Spleen (tissue), 11 donors: ENCODE measurements around the gene PDGFA. TPM values are rescaled to one million over a fixed set of nuclear protein-coding genes. Genes with fewer than 3 reads are reported as not detected.
A peak's percentile ranks its signal among the peaks of the same experiment; 100 is the strongest.

Source experiments
- DNase-seq: peaks from one replicate; pipeline ENCODE4 v3.0.0-alpha.2; 2020
- H3K27ac ChIP-seq, 8 donors: fragments of 200-600 bp; sonication (generic) in 7 of 8; 1 replicate in 4 of 8; 2 replicates in 4 of 8; pipeline versions ENCODE4 v1.5.0 to v1.8.0; 2016 to 2021; ENCODE audit warnings: inconsistent platforms in 4 of 8, mild to moderate bottlenecking in 4 of 8, moderate library complexity in 1 of 8
- H3K27me3 ChIP-seq, 7 donors: fragments of 200-600 bp; sonication (generic) in 6 of 7; replicated peaks in 1 of 7; 1 replicate in 4 of 7; 2 replicates in 3 of 7; pipeline versions ENCODE4 v1.5.0 to v1.8.0; 2016 to 2021; ENCODE audit warnings: inconsistent platforms in 3 of 7, mild to moderate bottlenecking in 1 of 7
- H3K36me3 ChIP-seq, 6 donors: fragments of 200-600 bp; sonication (generic) in 5 of 6; 1 replicate in 4 of 6; 2 replicates in 2 of 6; pipeline versions ENCODE4 v1.5.0 to v1.8.0; 2016 to 2021; ENCODE audit warnings: inconsistent platforms in 2 of 6
- H3K4me1 ChIP-seq, 6 donors: fragments of 200-600 bp; sonication (generic) in 5 of 6; 1 replicate in 3 of 6; 2 replicates in 3 of 6; pipeline versions ENCODE4 v1.5.0 to v1.8.0; 2016 to 2021; ENCODE audit warnings: inconsistent platforms in 3 of 6
- H3K4me3 ChIP-seq, 8 donors: fragments of 200-600 bp; sonication (generic) in 7 of 8; 1 replicate in 4 of 8; 2 replicates in 4 of 8; pipeline versions ENCODE4 v1.5.0 to v1.8.0; 2016 to 2021; ENCODE audit warnings: inconsistent platforms in 4 of 8, mild to moderate bottlenecking in 4 of 8, moderate library complexity in 2 of 8
- H3K9me3 ChIP-seq, 8 donors: fragments of 200-600 bp; sonication (generic) in 7 of 8; 1 replicate in 4 of 8; 2 replicates in 4 of 8; pipeline versions ENCODE4 v1.5.0 to v1.8.0; 2016 to 2021; ENCODE audit warnings: inconsistent platforms in 4 of 8
- POLR2A ChIP-seq, 3 donors: fragments of 450-650 bp; IDR thresholded peaks; one replicate each; pipeline ENCODE4 v1.5.1; 2017; ENCODE audit warnings: antibody characterized with exemption in 3 of 3, mild to moderate bottlenecking in 1 of 3
- POLR2AphosphoS5 ChIP-seq, 3 donors: sonication (generic); formaldehyde crosslinking; IDR thresholded peaks; one replicate each; pipeline ENCODE4 v1.5.1; 2017; ENCODE audit warnings: antibody characterized with exemption in 3 of 3
- WGBS, 5 donors: extraction: QIAGEN DNeasy Blood & Tissue Kit in 3 of 5; methylation state at CpG; one replicate each; pipeline versions ENCODE4 v1.1.5 to v1.1.7; 2013 to 2018; 5-methylcytosine and 5-hydroxymethylcytosine counted together
- intact Hi-C: fragments of 100-400 bp; cut with DNase I; formaldehyde crosslinking; loops from one replicate; pipeline ENCODE4 v1.15.0; 2023; ENCODE audit warnings: low total_unique reads
- polyA plus RNA-seq, 3 donors: library from polyadenylated mRNA; stranded (reverse); fragments of 200-250 nt; gene quantifications; one replicate each; pipeline ENCODE4 v1.2.1, GENCODE V29; 2013
- total RNA-seq, 7 donors: library from RNA; depleted of rRNA in 3 of 7; stranded (reverse); fragments of >200 nt in 3 of 7; fragmentation: NEBNext Ultra II Directional in 4 of 7; extraction: Animal tissue kit (Norgen Biotek cat#: 25700) in 4 of 7; gene quantifications; one replicate each; pipeline versions ENCODE4 v1.1.0 to v1.2.1, GENCODE V29; 2016 to 2021
- TF ChIP-seq, protein P1 (sequence below), 11 experiments: fragments of 200-600 bp in 7 of 11; fragments of 450-650 bp in 4 of 11; sonication (generic) in 4 of 11; IDR thresholded peaks in 8 of 11; conservative IDR thresholded peaks in 3 of 11; 1 replicate in 7 of 11; 2 replicates in 4 of 11; pipeline versions ENCODE4 v1.4.0 to v1.8.0; 2016 to 2021; ENCODE audit warnings: antibody characterized with exemption in 11 of 11, inconsistent platforms in 4 of 11, mild to moderate bottlenecking in 1 of 11
- donor health status: healthy with polysubstance abuse.
- donor health status: DM: no; HTN: no; CAD: no; lungs with moderate emphysema.
- donor health status: DM: no; HTN: no; CAD: no.
- donor health status: Bipolar disorder and iron deficiency.
- donor health status: healthy.
- donor health status: DM: no; HTN: no; CAD: no.
- donor health status: DM: yes; HTN: yes; CAD: no.

Gene PDGFA
- total and polyA plus RNA-seq, 10 donors, result 6.1 to 49.5 (median 19.9) TPM

DNA sequence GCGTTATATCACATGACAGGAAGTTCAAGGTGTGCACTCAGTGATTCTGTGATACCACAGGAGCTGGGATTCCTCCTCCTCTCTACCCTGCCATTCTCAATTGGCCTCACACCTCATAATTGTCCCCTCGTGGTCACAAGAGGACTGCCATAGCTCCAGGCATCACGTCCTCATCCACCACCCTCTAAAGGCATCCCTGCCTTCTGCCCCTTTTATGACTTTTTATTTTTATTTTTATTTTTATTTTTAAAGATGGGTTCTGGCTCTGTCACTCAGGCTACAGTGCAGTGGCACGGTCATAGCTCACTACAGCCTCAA, 47.0 kb downstream of the PDGFA start:
- Histone ChIP-seq H3K27ac (peak overlapping the region in 7 of 8 donors; percentile 41 to 77 (median 63)), H3K4me1 (peaks cover 0 to 27% (median 12%) of the 10 kb centered on the region in 6 donors), H3K9me3 (peaks cover 0 to 18% (median 10%) of the 10 kb centered on the region in 8 donors), H3K4me3 (no peak overlapping the region), H3K36me3 (no peaks in the 10 kb centered on the region), H3K27me3 (peaks cover 0 to 19% (median 0%) of the 10 kb centered on the region in 7 donors)
- intact Hi-C loops, result no loop called here
- TF ChIP-seq, protein P1, sequence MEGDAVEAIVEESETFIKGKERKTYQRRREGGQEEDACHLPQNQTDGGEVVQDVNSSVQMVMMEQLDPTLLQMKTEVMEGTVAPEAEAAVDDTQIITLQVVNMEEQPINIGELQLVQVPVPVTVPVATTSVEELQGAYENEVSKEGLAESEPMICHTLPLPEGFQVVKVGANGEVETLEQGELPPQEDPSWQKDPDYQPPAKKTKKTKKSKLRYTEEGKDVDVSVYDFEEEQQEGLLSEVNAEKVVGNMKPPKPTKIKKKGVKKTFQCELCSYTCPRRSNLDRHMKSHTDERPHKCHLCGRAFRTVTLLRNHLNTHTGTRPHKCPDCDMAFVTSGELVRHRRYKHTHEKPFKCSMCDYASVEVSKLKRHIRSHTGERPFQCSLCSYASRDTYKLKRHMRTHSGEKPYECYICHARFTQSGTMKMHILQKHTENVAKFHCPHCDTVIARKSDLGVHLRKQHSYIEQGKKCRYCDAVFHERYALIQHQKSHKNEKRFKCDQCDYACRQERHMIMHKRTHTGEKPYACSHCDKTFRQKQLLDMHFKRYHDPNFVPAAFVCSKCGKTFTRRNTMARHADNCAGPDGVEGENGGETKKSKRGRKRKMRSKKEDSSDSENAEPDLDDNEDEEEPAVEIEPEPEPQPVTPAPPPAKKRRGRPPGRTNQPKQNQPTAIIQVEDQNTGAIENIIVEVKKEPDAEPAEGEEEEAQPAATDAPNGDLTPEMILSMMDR (IDR thresholded peaks at IDR 0.05 in 8 of 11, conservative IDR thresholded peaks at IDR 0.05 in 3 of 11), result no peak
- TF ChIP-seq POLR2AphosphoS5 (IDR thresholded peaks at IDR 0.05), result no peak
- no peak for TF ChIP-seq POLR2A (IDR thresholded peaks at IDR 0.05)
- DNase-seq, result no peak
- 83 to 91% (median 91%) methylated on average over 4 of the region's 4 CpGs for WGBS, 5 donors

DNA sequence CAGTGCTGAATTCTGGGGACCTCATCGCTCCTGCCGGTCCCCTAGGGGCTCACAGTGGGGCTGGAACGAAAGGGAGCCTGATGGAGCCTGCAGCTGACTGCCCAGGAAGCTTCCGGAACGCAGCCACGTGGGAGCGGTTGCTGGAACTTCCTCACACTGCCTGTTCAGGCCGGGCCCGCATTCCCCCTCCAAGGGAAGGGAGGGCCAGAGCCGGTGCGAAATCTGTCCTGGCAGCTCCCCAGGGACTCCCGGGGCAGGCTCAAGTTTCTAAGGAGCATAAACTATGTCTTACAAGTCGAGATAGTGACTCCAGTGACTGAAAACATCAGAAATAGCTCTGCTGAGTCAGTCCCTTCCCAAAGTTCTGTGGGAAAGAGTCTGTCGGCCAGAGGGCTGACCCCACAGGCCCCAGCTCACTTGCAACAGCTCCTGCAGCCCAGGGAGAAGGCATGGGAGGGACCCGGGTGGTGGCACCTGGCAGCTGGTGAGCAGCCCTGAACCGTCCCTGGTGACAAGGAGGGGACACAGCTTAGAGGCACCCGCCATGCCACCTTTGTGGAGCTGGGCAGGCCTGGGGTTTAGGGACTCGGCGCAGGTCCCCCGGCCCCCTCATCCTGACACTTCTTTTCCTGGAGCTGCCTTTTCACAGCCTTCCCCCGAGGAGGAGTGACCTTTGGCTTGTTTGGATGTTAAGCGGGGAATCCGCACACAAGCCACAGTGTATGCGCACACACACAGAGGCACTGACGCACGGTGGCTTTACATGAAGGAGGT, 47.6 kb downstream of the PDGFA start:
- WGBS, 5 donors, result 57 to 74% (median 59%) methylated on average over 15 to 26 of the region's 26 CpGs
- Histone ChIP-seq H3K9me3 (peaks cover 0 to 21% (median 10%) of the 10 kb centered on the region in 8 donors), H3K27me3 (peaks cover 0 to 18% (median 0%) of the 10 kb centered on the region in 7 donors), H3K4me3 (no peak overlapping the region), H3K27ac (peak overlapping the region; percentile 30 to 77 (median 68)), H3K4me1 (peaks cover 0 to 27% (median 12%) of the 10 kb centered on the region in 6 donors), H3K36me3 (no peaks in the 10 kb centered on the region)
- DNase-seq, result peak; percentile 80
- intact Hi-C loops, result no loop called here
- TF ChIP-seq POLR2A (IDR thresholded peaks at IDR 0.05) (no peak), POLR2AphosphoS5 (IDR thresholded peaks at IDR 0.05) (peak; percentile 56 to 73 (median 57))
- TF ChIP-seq, protein P1 (IDR thresholded peaks at IDR 0.05 in 8 of 11, conservative IDR thresholded peaks at IDR 0.05 in 3 of 11), result no peak

DNA sequence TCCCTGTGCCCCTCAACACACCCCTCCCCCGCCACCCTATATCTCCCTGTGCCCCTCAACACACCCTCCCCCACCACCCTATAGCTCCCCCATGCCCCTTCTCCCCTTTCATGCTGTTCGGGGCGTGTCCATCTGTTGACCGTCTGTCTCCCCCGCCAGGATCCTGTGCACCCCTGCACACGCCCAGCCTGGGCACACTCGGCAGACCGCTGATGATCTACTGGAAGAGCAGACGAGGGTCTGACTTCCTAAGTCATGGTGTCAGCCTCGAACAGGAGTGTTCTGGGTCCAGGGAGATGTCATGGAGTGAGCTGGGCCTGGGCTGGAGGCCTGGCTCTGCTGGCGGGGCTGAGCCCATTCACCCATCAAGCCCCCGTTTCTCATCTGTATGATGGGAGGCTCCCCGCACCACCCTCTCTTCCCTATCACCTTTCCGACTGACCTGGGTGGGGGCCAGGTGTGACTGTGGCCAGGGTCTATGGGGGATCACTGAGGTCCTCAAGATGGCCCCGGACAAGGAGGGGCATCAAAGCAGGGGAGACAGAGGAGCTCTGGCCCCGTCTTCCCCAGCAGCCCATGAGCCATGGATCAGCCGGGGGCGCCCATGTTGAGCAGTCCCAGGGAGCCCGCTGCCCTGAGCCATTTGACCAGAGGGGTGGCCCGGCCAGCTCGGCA, 48.3 kb downstream of the PDGFA start:
- intact Hi-C loops, result no loop called here
- H3K27ac ChIP-seq, result peak overlapping the region in 7 of 8 donors; percentile 30 to 77 (median 72)

More for the DNA sequence above, 48.3 kb downstream of the PDGFA start:
- TF ChIP-seq POLR2A (IDR thresholded peaks at IDR 0.05) (no peak), POLR2AphosphoS5 (IDR thresholded peaks at IDR 0.05) (no peak)
- TF ChIP-seq, protein P1 (IDR thresholded peaks at IDR 0.05 in 8 of 11, conservative IDR thresholded peaks at IDR 0.05 in 3 of 11), result no peak
- H3K36me3 ChIP-seq, result no peaks in the 10 kb centered on the region
- H3K4me1 ChIP-seq, result peaks cover 0 to 27% (median 12%) of the 10 kb centered on the region in 6 donors
- 69 to 92% (median 85%) methylated on average over 14 to 20 of the region's 21 CpGs for WGBS, 5 donors
- no peak for DNase-seq
- no peak overlapping the region for H3K4me3 ChIP-seq
- H3K27me3 ChIP-seq, result peaks cover 0 to 14% (median 0%) of the 10 kb centered on the region in 7 donors
- peaks cover 0 to 21% (median 10%) of the 10 kb centered on the region in 8 donors for H3K9me3 ChIP-seq
